ENCODE measurements around the gene ABI1. TPM values are rescaled to one million over a fixed set of nuclear protein-coding genes. Genes with fewer than 3 reads are reported as not detected.

ABI1 gene
- total RNA-seq, 1 donor from 2014 or later, result 84.0 TPM

DNA sequence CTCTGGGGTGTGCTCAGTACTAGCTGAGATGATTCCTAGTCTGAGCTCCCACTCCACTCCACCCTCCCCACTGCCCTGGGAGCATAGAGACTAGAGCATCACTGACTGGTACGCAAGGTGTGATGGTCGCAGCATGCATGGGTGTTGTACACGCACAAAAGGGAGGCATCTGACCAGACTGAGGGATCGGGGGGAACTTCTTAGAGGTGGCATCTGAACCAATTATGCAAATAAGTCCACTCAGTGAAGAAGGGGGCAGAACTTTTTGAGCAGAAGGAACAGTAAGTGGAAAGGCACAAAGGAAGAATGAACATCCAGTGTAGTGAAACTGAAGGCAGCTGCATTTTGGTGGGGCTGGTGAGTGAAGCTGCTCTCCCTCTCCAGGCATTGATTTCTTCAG lies 137.7 kb downstream of the ABI1 start:
- intact Hi-C loops (cut with micrococcal nuclease), result no loop called here

DNA sequence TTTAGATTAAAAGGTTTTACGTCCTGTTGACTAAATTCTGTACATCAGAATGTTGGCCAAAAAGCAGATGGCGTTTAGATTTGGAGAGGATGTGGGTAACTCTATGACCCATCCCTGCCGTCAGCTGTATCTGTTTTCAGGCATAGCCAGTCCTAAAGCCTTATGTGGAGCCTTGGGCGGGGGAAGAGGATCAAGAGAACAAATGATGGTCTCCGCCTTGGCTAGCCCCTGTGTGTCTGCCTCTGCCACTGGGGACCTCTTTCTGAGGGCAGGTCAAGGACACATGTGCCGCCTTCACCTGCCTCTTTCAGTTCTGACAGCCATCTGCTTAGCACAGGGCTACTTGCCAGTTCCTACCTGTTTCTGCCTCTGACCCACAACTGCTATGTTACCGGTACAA lies 139.2 kb downstream of the ABI1 start:
- intact Hi-C loops (cut with micrococcal nuclease), result loop anchor here (1.0 to 2.0 kb wide), 3 partner anchors 15 to 140 kb away; partner anchors contain the start of gene PDSS1

DNA sequence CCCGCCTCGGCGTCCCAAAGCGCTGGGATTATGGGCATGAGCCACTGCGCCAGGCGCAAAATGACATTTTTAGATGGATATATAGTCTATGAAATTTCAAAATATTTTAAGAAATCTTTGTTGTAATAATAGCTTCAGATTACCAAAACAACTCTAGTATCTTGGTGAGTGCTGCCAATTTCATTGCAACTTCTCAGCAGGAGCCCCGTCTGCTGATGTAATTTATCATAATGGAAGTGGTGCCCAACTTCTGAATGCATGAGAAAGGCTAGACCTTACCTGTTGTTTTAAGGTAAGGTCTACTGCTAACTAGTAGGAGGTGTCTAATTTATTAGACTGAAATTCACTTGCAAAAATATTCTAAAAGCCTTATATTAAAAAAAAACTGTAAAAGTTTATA lies 143.3 kb downstream of the ABI1 start:
- intact Hi-C loops (cut with micrococcal nuclease), result no loop called here

DNA sequence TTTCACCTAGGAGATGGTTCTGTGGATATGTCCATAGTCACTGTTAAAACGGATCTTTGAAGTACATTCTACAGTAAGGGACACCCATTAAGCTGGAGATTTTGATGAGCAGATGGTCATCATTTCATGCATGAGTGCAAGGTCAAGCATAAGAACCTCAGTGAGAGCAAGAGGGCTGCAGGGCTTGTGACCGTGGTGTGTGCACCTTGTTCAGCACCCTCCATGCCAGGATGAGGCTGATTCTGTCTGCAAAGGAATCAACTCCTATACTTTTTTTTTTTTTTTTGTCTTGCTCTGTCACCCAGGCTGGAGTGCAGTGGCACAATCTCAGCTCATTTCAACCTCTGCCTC lies 145.6 kb downstream of the ABI1 start:
- intact Hi-C loops (cut with micrococcal nuclease), result no loop called here

DNA sequence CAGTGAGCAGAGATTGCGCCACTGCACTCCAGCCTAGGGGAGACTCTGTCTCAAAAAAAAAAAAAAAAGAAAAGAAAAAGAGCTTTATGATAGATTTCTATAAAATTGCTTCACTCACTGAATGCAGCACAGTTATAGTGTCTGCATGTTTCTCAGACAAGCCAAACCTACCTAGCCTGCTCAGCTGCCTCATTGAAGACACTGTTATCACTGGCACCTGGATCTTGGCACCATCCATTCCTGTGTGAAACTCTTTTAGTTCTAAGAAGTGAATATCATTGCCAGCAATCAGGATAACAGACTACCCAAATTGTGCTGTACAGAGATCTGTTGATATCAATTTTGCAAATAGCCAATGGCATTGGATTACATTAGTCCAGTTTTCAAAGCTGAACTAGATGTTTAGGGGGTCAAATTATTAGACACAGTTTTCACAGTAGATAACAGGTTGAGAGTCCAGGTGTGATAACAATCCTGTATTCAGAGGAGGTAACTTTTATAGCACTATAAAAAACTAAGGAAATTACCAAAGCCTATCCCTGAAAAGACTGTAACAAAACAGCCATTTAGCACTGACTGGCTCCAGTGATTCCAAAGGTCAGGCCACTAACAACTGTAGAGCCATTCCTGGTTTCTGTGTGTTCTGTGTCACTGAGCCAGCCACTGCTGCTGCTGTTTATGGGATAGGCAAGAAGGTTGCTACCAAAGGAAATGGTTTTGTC lies 146.2 kb downstream of the ABI1 start:
- intact Hi-C loops (cut with micrococcal nuclease), result no loop called here

DNA sequence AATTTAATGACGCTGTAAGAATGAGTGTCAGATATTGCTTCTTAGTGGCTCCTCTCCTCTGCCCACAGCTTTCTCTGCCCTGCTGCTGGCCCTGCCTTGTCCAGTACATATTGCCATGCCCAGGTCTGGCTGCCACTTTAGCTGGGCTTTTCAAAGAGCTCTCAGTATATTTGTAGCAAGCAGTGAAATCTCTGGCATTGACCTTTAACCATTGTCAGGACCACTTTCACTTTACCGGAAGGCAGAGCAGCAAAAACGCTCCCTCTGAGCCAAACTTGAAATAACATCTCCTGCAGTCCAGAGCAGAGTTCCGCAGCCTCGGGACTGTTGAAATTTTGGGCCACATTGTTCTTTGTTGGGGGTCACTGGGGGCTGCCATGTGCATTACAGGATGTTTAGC lies 149.4 kb downstream of the ABI1 start:
- intact Hi-C loops (cut with micrococcal nuclease), result no loop called here

DNA sequence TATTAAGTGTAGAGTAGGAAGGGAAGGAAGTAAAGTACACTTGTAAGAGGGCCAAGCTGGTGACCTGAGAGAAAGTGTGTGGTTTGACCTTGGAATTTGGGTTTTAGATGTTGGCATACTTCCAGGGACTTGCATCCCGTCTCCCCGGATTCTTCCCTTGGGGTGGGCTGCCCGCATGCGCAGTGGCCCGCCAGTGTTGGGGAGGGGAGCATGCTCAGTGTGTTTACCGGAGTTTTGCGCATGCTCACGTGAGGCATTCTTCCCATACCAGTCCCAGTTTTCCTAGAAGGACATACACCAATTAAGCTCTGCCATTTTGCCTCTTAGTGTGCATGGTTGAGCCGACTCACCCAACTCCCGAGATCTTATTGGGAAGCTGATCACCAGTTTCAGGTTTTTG lies 153.8 kb downstream of the ABI1 start:
- intact Hi-C loops (cut with micrococcal nuclease), result no loop called here

DNA sequence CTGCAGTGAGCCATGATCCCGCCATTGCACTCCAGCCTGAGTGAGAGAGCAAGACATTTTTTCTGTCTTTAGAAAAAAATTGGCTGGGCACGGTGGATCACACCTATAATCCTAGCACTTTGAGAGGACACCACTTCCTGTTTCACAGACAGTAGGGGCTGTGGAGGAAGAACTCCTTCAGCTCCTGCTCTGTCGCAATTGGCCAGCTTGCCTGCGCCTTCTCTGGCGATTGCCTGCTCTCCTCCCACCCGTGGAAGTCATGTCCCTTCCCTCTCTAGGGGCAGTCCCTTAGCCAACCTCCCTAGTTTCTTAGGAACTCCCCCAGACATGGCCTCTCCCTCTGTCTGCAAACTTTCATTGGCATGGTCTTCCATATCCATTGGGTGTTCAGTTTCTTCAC lies 154.6 kb downstream of the ABI1 start:
- intact Hi-C loops (cut with micrococcal nuclease), result no loop called here

DNA sequence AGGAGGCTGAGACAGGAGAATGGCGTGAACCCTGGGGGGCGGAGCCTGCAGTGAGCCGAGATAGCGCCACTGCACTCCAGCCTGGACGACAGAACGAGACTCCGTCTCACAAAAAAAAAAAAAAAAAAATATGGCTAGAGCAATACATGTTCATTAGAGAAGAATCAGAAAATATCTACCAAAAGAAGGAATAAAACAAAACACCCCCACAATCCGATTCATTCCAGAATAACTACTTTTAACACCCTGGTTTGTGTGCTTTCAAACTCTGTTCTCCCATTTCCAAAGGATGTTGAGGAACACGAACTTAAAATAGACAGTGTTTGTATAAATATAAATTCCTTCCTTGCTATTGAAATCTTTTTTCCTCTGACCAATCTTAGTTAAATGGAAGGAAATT lies 156.8 kb downstream of the ABI1 start:
- intact Hi-C loops (cut with micrococcal nuclease), result no loop called here

DNA sequence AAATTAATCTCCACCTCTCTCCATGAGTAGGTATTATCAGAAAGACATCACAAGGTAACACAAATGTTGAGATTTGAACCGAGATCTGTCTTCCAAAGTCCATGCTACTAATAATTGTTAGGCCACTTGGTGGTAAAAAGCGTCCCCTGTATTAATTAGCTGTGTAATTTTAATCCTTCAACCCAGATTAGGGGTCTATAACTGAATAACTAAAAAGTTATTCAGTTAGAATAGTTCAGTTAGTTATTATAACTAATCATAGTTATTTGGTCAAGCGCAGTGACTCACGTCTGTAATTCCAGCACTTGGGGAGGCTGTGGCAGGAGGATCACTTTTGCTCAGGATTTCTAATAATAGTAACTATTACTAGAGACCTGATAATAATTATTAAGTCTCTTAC lies 157.7 kb downstream of the ABI1 start:
- intact Hi-C loops (cut with micrococcal nuclease), result no loop called here

DNA sequence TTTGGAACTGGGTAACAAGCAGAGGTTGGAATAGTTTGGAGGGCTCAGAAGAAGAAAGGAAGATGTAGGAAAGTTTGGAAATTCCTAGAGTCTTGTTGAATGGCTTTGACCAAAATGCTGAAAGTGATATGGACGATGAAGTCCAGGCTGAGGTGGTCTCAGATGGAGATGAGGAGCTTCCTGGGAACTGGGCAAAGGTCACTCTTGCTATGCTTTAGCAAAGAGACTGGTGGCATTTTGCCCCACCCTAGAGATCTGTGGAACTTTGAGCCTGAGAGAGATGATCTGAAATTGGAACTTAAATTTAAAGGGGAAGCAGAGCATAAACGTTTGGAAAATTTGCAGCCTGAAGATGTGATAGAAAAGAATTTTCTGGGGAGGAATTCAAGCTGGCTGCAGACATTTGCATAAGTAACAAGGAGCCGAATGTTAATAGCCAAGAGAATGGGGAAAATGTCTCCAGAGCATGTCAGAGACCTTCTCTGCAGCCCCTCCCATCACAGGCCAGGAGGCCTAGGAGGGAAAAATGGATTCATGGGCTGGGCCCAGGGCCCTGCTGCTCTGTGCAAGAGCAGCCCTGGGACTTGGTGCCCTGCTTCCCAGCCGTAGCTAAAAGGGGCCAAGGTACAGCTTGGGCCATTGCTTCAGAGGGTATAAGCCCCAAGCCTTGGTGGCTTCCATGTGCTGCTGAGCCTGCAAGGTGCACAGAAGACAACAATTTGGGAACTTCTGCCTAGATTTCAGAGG lies 159.7 kb downstream of the ABI1 start:
- intact Hi-C loops (cut with micrococcal nuclease), result no loop called here

DNA sequence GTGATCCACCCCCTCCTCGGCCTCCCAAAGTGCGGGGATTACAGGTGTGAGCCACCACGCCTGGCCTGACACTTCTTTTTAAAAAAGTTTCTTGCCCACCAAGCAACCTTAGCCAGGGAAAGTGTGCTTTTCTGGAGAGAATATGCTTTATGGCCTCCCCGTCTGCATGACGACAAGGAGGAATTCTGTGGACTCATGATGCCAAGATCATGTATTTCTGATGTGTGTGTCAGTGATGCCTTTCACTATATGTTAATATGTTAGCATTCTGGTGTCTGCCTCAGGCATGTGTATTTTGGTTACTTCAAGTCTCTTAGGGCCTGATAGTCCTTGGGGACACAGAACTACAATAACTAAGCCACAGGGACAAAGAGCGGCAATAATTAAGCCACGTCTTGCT lies 161.1 kb downstream of the ABI1 start:
- intact Hi-C loops (cut with micrococcal nuclease), result loop anchor here (5.0 kb wide), 2 partner anchors 212 to 262 kb away; partner anchors contain the start of gene APBB1IP

DNA sequence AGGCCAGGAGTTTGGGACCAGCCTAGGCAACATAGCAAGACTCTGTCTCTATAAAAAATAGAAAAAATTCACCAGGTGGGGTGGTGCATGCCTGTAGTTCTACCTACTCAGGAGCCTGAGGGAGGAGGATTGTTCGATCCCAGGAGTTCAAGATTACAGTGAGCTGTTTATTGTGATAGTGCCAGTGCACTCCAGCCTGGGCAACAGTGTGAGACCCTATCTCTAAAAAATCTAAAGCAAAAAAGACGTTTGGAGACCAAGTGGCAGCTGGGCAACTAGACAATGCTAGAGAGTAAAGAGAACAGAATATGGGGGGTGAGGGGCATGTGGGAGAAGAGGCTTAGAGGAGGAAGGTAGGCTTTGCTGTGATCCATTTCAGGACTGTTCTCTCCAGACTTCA lies 161.8 kb downstream of the ABI1 start:
- intact Hi-C loops (cut with micrococcal nuclease), result loop anchor here (5.0 kb wide), 2 partner anchors 212 to 262 kb away; partner anchors contain the start of gene APBB1IP

DNA sequence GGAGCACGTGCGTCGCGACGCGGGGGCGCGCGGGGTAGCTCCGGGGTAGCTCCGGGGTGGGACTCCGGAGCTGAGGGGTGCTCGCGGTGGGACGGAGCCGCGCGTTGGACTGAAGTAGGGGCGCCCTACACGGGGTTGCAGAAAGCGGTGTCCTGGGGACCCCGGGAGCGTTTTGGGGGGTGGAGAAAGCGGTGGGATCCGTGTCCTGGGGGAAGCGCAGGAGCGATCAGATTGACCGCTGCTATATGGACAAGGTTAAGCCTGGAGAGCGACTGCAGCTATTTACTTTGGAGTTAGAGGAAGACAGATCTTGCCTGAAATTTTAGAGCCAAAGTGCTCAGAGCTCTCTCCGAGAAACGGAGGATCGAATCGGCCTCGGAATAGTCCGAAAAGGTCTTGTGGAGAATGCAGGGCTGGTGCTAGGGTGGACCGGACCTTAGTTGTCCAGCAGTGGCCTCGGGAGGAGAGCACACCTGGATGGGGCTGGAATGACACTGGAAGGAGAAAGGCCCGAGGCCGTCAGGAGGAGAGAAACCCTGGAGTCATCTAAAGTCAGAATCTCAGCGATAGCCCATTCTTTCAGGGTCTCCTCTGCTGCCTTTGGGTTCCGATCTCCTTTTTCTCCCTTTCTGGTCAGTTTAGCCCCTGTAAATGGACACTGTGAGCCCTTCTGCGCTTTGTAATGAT lies 162.7 kb downstream of the ABI1 start:
- intact Hi-C loops (cut with micrococcal nuclease), result loop anchor here (1.0 to 5.0 kb wide), 10 partner anchors 23 to 545 kb away; partner anchors contain the start of genes ANKRD26, APBB1IP, MASTL and YME1L1

DNA sequence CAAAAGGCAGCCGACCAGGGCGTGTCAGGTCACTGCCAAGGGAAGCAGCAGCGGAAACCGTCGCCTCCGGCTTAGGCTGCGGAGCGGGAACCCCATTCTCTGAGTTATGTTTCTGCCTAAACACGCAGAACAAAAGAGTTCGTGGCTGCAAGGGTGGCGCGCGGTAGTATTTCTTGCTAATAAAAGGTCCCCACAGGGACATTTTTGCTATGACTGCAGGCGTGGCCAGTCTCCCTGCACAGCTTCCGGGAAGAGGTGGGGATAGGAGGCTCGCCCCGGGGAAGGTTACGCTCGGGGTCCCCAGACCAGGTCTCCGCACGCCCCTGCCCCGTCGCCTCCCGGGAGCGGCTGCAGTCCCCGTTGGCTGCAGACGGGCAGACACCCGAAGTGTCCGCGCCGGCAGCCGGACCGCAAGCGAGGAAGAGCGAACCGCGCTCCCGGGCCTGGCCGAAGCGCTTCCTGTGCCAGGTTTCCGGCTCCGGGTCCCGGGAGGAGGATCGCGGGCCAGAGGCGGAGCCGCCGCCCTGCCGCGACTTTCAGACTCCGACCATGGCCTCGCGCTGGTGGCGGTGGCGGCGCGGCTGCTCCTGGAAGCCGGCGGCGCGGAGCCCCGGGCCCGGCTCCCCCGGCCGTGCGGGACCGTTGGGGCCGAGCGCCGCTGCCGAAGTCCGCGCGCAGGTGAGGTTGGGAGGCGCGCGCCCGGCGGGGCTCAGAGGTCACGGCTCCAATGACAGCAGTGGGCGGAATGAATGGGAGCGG lies 163.4 kb downstream of the ABI1 start, which contains the start of gene PDSS1:
Gene PDSS1 (plus strand): TSS at position 539 of the 759 bp plus-strand sequence. CDS start 11 bp downstream, at position 550.
- intact Hi-C loops (cut with micrococcal nuclease), result loop anchor here (1.0 to 5.0 kb wide), 10 partner anchors 24 to 545 kb away; partner anchors contain the start of genes ANKRD26, APBB1IP, MASTL and YME1L1

DNA sequence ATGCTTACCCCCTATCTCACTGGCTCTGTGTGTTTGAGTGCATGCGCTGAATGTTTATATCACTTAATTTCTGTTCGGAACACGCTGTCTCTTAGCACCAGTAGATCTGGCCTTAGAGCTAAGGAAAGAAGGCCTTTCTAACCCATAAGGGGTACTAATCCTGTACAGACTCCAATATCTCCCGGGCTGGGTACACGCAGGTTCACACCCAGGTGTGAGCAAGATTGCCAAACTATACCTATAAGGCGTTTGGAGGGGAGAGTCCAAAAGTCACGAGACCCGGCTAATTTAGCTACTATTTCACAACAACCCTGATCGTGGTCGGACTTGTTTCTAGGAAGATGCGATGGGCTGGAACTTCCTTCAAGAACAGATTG lies 164.0 kb downstream of the ABI1 start:
- intact Hi-C loops (cut with micrococcal nuclease), result loop anchor here (1.0 to 5.0 kb wide), 11 partner anchors 25 to 808 kb away; partner anchors contain the start of genes ANKRD26, APBB1IP, MASTL and RAB18

Other genes starting within 250 kb of the ABI1 start
- 16.7 and 18.1 TPM in 2 replicates for gene PDSS1, start 163.3 kb downstream of the ABI1 start, total RNA-seq
- gene ANKRD26, start 239.5 kb upstream of the ABI1 start, total RNA-seq, result 5.7 and 8.1 TPM in 2 replicates

Data from T-helper 1 cell treated with Interleukin-12 subunit alpha and Interleukin-12 subunit beta and Interleukin-4 antibody, amounts not matched to agents 30 ng/mL and 1 ng/mL, for 36 hours (primary cell).